Gastrocnemius medialis (tissue), 4 donors: ENCODE data around the gene VASN. TPM values are rescaled to one million over a fixed set of nuclear protein-coding genes. Genes with fewer than 3 reads are reported as not detected.

Experiments
- ATAC-seq, 2 donors: fragments of 150-250 bp; one replicate each; pipeline ENCODE4 v1.9.1; 2016
- DNase-seq, 2 donors: peaks; one replicate each; pipeline ENCODE4 v3.0.0-alpha.2; 2019
- H3K27ac ChIP-seq, 4 donors: fragments of 200-600 bp; sonication (generic); 1 replicate in 1 of 4; 2 replicates in 3 of 4; pipeline ENCODE4 v1.5.1; 2016 to 2018; ENCODE audit warnings: mild to moderate bottlenecking in 2 of 4, moderate library complexity in 1 of 4
- H3K27me3 ChIP-seq, 3 donors: fragments of 200-600 bp; sonication (generic) in 2 of 3; 1 replicate in 1 of 3; 2 replicates in 2 of 3; pipeline versions ENCODE4 v1.5.1 to v1.6.0; 2016 to 2019; ENCODE audit warnings: mild to moderate bottlenecking in 1 of 3, moderate library complexity in 1 of 3
- H3K36me3 ChIP-seq, 2 donors: fragments of 200-600 bp; sonication (generic) in 1 of 2; one replicate each; pipeline ENCODE4 v1.5.1; 2017 to 2018
- H3K4me1 ChIP-seq, 2 donors: fragments of 200-600 bp; sonication (generic) in 1 of 2; one replicate each; pipeline ENCODE4 v1.5.1; 2016 to 2017; ENCODE audit warnings: mild to moderate bottlenecking in 2 of 2
- H3K4me3 ChIP-seq, 4 donors: fragments of 200-600 bp; sonication (generic) in 3 of 4; 1 replicate in 1 of 4; 2 replicates in 3 of 4; pipeline ENCODE4 v1.5.1; 2016 to 2019; ENCODE audit warnings: mild to moderate bottlenecking in 2 of 4
- H3K9me3 ChIP-seq, 3 donors: fragments of 200-600 bp; sonication (generic) in 2 of 3; 1 replicate in 1 of 3; 2 replicates in 2 of 3; pipeline ENCODE4 v1.5.1; 2016 to 2019
- POLR2A ChIP-seq, 2 donors: fragments of 450-650 bp; IDR thresholded peaks; one replicate each; pipeline ENCODE4 v1.6.1; 2017; ENCODE audit warnings: antibody characterized with exemption in 2 of 2, mild to moderate bottlenecking in 2 of 2, moderate library complexity in 2 of 2
- in situ Hi-C, 4 donors: fragments of 200-750 bp; cut with MboI; loops; one replicate each; pipeline versions ENCODE4 v1.15.0 to v1.8.0; 2017; ENCODE audit warnings: low sequenced_read_pairs in 4 of 4
- intact Hi-C: fragments of 100-400 bp; cut with DNase I; formaldehyde crosslinking; loops from one replicate; pipeline ENCODE4 v1.15.1; 2023; ENCODE audit warnings: low total_unique reads
- total RNA-seq, 4 donors: library from RNA; depleted of rRNA; stranded (reverse); fragments of >200 nt; gene quantifications; one replicate each; pipeline versions ENCODE4 v1.1.0 to v1.2.3, GENCODE V29; 2016
- TF ChIP-seq, protein P1 (sequence below), 5 experiments: fragments of 450-650 bp in 3 of 5; fragments of 200-600 bp in 2 of 5; sonication (generic) in 2 of 5; IDR thresholded peaks in 4 of 5; conservative IDR thresholded peaks in 1 of 5; 1 replicate in 4 of 5; 2 replicates in 1 of 5; pipeline ENCODE4 v1.5.1; 2016 to 2019; ENCODE audit warnings: antibody characterized with exemption in 5 of 5, mild to moderate bottlenecking in 3 of 5, moderate library complexity in 3 of 5

The VASN gene
- total RNA-seq, 4 donors from 2014 or later: 2.4 to 12.8 (median 3.7) TPM

DNA sequence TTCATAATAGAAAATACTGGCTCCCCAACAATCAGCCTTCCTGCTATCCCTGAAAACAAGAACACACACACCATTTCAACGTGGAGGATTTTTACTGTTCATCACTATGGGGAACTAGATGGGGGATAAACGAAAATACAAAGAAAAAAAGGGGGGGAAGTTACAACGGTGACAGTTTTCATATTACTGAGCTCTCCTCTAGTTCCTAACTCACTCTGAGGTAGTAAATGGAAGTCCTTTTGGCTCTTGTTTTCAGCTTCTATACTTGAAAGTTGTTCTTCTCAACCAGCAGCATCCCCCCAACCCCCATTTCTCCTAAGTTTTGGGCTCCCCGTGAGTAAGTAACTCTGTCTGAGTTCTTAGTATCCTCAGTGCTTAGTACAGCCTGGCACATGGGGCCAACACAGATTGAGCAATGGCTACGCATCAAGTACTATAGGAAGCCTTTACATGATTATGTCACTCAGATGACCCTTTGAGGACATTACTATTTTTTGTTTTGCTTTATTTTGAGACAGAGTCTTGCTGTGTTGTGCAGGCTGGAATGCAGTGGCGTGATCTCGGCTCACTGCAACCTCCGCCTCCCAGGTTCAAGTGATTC lies 49.0 kb downstream of the VASN start:
- in situ Hi-C loops: no loop called here
- no peak for DNase-seq
- no peak for ATAC-seq
- no peaks in the 10 kb centered on the region for H3K9me3 ChIP-seq
- intact Hi-C loops: no loop called here
- H3K4me1 ChIP-seq: peaks cover 7 to 8% of the 10 kb centered on the region in 2 donors
- H3K27me3 ChIP-seq: no peaks in the 10 kb centered on the region
- H3K36me3 ChIP-seq: no peaks in the 10 kb centered on the region
- TF ChIP-seq POLR2A (IDR thresholded peaks at IDR 0.05): no peak
- TF ChIP-seq, protein P1, sequence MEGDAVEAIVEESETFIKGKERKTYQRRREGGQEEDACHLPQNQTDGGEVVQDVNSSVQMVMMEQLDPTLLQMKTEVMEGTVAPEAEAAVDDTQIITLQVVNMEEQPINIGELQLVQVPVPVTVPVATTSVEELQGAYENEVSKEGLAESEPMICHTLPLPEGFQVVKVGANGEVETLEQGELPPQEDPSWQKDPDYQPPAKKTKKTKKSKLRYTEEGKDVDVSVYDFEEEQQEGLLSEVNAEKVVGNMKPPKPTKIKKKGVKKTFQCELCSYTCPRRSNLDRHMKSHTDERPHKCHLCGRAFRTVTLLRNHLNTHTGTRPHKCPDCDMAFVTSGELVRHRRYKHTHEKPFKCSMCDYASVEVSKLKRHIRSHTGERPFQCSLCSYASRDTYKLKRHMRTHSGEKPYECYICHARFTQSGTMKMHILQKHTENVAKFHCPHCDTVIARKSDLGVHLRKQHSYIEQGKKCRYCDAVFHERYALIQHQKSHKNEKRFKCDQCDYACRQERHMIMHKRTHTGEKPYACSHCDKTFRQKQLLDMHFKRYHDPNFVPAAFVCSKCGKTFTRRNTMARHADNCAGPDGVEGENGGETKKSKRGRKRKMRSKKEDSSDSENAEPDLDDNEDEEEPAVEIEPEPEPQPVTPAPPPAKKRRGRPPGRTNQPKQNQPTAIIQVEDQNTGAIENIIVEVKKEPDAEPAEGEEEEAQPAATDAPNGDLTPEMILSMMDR (IDR thresholded peaks at IDR 0.05 in 4 of 5, conservative IDR thresholded peaks at IDR 0.05 in 1 of 5): no peak
- no peak overlapping the region for H3K4me3 ChIP-seq
- H3K27ac ChIP-seq: no peak overlapping the region

DNA sequence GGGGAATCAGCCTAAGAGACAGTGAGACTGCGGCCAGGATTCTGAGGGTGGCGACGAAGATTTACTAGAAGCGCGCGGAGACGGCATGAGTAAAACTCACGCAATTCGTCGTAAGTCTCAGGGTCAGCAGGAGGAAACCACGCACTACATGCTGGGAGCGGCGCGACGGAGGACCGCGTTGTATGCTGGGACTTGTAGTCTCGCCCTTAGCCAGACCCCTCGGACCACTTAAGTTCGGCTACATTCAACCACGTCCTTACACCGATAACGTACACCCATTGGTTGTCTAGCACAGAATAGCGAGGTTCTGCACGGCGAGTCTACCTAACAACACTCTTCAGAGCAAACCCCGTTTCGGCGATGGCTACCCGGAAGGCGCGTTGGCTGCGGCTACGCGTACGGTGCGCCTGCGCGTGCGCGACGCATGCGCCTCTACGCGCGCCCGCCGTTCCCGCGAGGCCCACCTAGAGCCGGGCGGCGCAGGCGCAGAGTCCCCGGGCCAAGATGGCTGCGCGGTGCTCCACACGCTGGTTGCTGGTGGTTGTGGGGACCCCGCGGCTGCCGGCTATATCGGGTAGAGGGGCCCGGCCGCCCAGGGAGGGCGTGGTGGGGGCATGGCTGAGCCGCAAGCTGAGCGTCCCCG lies 53.9 kb downstream of the VASN start, which contains the start of gene DNAJA3:
TSS of gene DNAJA3 (plus strand) at position 491 of the 643 bp plus-strand sequence. CDS start at position 505, 14 bp downstream.
- peak; percentile 82 to 92 for TF ChIP-seq POLR2A (IDR thresholded peaks at IDR 0.05)
- TF ChIP-seq, protein P1 (IDR thresholded peaks at IDR 0.05 in 4 of 5, conservative IDR thresholded peaks at IDR 0.05 in 1 of 5): no peak
- peak within 1 kb of the TSS; percentile 93 to 98 (median 96) for H3K27ac ChIP-seq
- H3K9me3 ChIP-seq: no peaks in the 10 kb centered on the region
- ATAC-seq (peak; percentile 97 to 99), DNase-seq (peak; percentile 85 to 89)
- in situ Hi-C loops (no loop called here), intact Hi-C loops (no loop called here)
- peaks cover 23 to 24% of the 10 kb centered on the region in 2 donors for H3K4me1 ChIP-seq
- no peaks in the 10 kb centered on the region for H3K27me3 ChIP-seq
- H3K36me3 ChIP-seq: peaks cover 0 to 4% of the 10 kb centered on the region in 2 donors
- peak within 1 kb of the TSS; percentile 78 to 99 (median 90) for H3K4me3 ChIP-seq

DNA sequence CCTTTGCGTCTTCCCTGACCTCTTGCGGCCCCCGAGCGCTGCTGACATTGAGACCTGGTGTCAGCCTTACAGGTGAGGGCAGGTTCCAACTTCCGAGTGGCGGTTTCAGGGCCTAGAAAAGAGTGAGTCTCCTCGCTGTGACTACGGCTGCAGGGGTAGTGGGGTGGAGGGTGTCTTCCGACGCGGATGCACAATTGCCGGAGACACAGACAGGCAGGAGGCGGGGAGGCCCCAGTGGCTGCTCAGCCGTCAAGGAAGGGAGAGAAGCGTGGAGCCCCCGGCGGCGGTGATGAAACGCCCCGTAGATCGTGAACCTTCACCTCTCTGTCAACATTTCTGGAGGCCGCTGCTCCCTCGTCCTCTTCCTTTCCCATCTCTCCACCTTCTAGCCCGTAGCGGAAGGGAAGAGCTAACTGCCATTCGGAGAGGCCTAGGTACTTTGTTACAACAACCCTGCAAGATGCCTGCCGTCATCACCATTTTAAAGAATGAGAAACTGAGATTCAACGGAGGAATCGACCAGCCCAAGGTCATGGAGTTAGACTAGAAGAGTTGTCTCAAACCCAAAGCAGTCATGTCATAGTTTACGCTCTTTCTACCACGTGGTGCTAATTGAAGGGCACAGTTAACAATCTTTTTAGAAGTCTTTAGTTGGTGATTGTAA lies 54.5 kb downstream of the VASN start:
- Histone ChIP-seq H3K27me3 (no peaks in the 10 kb centered on the region), H3K4me1 (peaks cover 23 to 24% of the 10 kb centered on the region in 2 donors), H3K36me3 (peaks cover 0 to 4% of the 10 kb centered on the region in 2 donors), H3K4me3 (peak overlapping the region; percentile 78 to 99 (median 90)), H3K27ac (peak overlapping the region; percentile 93 to 98 (median 96)), H3K9me3 (no peaks in the 10 kb centered on the region)
- DNase-seq: no peak
- intact Hi-C loops: no loop called here
- TF ChIP-seq, protein P1 (IDR thresholded peaks at IDR 0.05 in 4 of 5, conservative IDR thresholded peaks at IDR 0.05 in 1 of 5): no peak
- no peak for TF ChIP-seq POLR2A (IDR thresholded peaks at IDR 0.05)
- peak; percentile 40 to 47 for ATAC-seq
- in situ Hi-C loops: no loop called here

DNA sequence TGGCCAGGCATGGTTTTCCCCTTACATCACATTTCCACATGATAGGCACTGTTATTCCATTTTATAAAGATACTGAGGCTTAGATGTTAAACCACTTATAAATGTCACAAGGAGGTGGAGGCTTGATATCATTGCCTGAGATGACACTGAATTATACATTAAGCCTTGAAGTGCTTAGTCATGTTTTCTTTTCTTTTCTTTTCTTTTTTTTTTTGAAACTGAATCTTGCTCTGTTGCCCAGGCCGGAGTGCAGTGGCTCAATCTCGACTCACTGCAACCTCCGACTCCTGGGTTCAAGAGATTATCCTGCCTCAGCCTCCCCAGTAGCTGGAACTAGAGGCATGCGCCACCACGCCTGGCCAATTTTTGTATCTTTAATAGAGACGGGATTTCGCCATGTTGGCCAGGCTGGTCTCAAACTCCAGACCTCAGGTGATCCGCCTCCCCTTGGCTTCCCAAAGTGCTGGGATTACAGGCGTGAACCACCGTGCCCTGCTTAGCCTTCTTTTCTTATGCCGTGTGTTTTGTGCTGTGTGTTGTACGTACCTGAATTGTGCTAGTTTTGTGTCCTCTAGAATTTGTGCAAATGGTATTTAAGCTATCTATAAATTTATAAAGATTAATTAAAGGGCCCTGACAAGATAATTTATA lies 55.2 kb downstream of the VASN start:
- TF ChIP-seq POLR2A (IDR thresholded peaks at IDR 0.05): no peak
- TF ChIP-seq, protein P1 (IDR thresholded peaks at IDR 0.05 in 4 of 5, conservative IDR thresholded peaks at IDR 0.05 in 1 of 5): no peak
- DNase-seq (no peak), ATAC-seq (no peak)
- peak overlapping the region; percentile 93 to 98 (median 96) for H3K27ac ChIP-seq
- intact Hi-C loops: no loop called here
- H3K36me3 ChIP-seq: peaks cover 0 to 8% of the 10 kb centered on the region in 2 donors
- H3K27me3 ChIP-seq: no peaks in the 10 kb centered on the region
- peak overlapping the region; percentile 78 to 99 (median 90) for H3K4me3 ChIP-seq
- H3K4me1 ChIP-seq: peaks cover 23 to 24% of the 10 kb centered on the region in 2 donors
- no peaks in the 10 kb centered on the region for H3K9me3 ChIP-seq
- in situ Hi-C loops: no loop called here
